Activated CD4-positive, alpha-beta memory T cell treated with anti-CD3 and anti-CD28 coated beads for 36 hours (primary cell): ENCODE measurements around the gene ATP2B2. TPM values are rescaled to one million over a fixed set of nuclear protein-coding genes. Genes with fewer than 3 reads are reported as not detected.

Experiments
- CTCF ChIA-PET: fragments of 350-600 bp; sonication (Branson Sonifier 250); formaldehyde crosslinking; loops from one replicate; lab custom pipeline; 2021; ENCODE audit warnings: antibody characterized with exemption, inconsistent platforms; lab: Charles Lee
- POLR2A ChIA-PET: fragments of 350-600 bp; sonication (Branson Sonifier 250); formaldehyde crosslinking; loops from one replicate; lab custom pipeline; 2021; ENCODE audit warnings: antibody characterized with exemption; lab: Charles Lee
- DNase-seq: peaks from one replicate; pipeline ENCODE4 v3.0.0-alpha.2; 2020
- H3K27ac Mint-ChIP-seq: one replicate; pipeline ENCODE4 v1.8.0; 2021; ENCODE audit warnings: mixed read lengths
- H3K27me3 Mint-ChIP-seq: one replicate; pipeline ENCODE4 v1.8.0; 2021; ENCODE audit warnings: mixed read lengths
- H3K36me3 Mint-ChIP-seq: one replicate; pipeline ENCODE4 v1.8.0; 2021; ENCODE audit warnings: mixed read lengths
- H3K4me1 Mint-ChIP-seq: one replicate; pipeline ENCODE4 v1.8.0; 2021; ENCODE audit warnings: low read depth, mixed read lengths
- H3K4me3 Mint-ChIP-seq: one replicate; pipeline ENCODE4 v1.8.0; 2021; ENCODE audit warnings: mild to moderate bottlenecking, mixed read lengths
- H3K9me3 Mint-ChIP-seq: one replicate; pipeline ENCODE4 v1.8.0; 2021; ENCODE audit warnings: mixed read lengths
- intact Hi-C: fragments of 100-400 bp; cut with micrococcal nuclease; formaldehyde crosslinking; loops from one replicate; pipeline ENCODE4 v1.15.1; 2023
- total RNA-seq, 2 experiments: library from RNA; stranded (reverse); gene quantifications; one replicate each; pipeline ENCODE4 v1.2.3, GENCODE V29; 2021

ATP2B2 gene
- total RNA-seq, 2 experiments from 2014 or later, result 0.05 TPM; not detected in 1

DNA sequence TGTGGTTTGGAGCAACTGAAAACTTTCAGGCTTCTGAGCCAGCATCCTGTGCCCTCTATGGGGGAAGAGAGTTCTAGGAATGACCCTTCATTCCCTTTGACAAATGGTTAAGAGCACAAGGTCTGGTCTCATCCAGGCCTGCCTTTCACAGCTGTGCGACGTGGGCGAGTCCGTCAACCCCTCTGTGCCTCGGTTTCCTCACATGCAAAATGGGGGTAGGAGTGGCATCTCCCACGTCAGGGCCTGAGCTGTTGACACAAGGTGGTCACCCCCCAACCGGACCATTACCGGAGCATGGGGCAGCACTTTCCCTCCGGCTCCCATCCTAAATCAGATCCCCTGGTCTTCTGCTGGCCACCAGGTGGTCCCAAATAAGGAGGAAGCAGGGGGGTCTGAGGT lies 70.4 kb downstream of the ATP2B2 start:
- POLR2A ChIA-PET, result no interaction called here
- no peaks in the 10 kb centered on the region for H3K36me3 Mint-ChIP-seq
- H3K27me3 Mint-ChIP-seq, result no peaks in the 10 kb centered on the region
- H3K27ac Mint-ChIP-seq, result no peak overlapping the region
- peaks cover 30% of the 10 kb centered on the region for H3K4me1 Mint-ChIP-seq
- intact Hi-C loops, result loop anchor here (10.0 kb wide), 1 partner anchor 120 kb away; no protein-coding TSS in a partner anchor
- CTCF ChIA-PET, result no interaction called here
- H3K4me3 Mint-ChIP-seq, result no peak overlapping the region
- no peak for DNase-seq
- no peaks in the 10 kb centered on the region for H3K9me3 Mint-ChIP-seq

DNA sequence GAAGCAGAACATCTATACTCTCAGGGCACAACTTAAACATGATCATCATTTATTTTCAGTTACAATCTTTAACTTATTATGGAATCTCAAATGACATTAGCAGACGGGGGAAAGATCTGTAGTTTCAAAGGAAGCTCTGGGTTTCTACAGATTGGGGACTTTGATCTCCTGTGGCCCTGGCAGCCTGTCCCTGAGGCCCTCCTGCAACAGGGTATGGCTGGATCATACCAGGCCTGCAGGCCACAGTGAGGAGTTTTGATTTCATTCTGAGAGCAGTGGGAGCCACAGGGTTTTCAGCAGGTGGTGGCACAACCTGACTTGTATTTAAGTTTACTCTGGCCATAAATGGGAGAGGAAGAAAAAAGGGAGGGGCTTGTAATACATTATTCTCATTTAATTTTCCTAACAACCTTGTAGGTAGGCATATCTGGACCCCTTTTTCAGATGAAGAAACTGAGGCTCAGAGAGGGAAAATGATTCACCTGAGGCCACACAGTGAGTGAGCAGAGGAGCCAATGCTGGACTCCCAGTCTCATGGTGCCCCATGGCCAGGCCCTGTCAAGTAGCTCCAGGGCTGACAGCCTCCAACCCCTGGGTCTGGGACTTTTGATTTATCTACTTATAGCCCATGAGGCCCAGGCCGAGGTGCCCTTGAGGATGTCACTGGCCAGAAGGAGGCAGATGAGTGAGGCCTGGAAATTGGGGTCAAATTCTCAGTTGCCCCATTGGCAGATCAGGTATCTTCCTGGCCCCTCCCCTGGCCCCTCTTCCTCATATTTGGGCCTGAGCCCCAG lies 71.0 kb downstream of the ATP2B2 start:
- ChIA-PET POLR2A (no interaction called here), CTCF (no interaction called here)
- no peak for DNase-seq
- H3K9me3 Mint-ChIP-seq, result no peaks in the 10 kb centered on the region
- H3K4me1 Mint-ChIP-seq, result peaks cover 30% of the 10 kb centered on the region
- intact Hi-C loops, result loop anchor here (10.0 kb wide), 1 partner anchor 120 kb away; no protein-coding TSS in a partner anchor
- H3K27ac Mint-ChIP-seq, result no peak overlapping the region
- H3K36me3 Mint-ChIP-seq, result no peaks in the 10 kb centered on the region
- H3K4me3 Mint-ChIP-seq, result no peak overlapping the region
- H3K27me3 Mint-ChIP-seq, result no peaks in the 10 kb centered on the region

DNA sequence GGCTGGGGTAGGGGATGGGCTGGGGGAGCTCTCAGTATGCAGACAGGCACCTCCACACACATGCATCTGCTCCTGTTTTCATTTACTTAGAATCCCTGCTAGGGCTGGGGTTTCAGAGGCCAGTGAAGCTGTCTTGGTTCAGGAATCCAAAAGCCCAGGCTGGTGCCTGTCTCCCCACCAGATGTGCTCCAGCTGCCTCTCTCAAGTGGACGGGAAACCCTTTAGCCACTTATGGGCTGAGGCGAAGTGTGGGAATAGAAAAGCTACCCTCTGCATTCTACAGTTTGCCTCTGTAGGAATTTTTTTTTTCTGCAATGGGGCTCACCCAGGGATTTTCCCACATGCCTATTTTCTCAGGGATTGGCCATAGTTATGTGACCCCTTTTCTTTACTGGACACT lies 72.5 kb downstream of the ATP2B2 start:
- intact Hi-C loops, result loop anchor here (10.0 kb wide), 1 partner anchor 122 kb away; no protein-coding TSS in a partner anchor
- DNase-seq, result no peak
- no peak overlapping the region for H3K27ac Mint-ChIP-seq
- CTCF ChIA-PET, result interaction anchor here (0.8 kb wide), 1 partner anchor 9 kb away, joined by 4 read pairs; no protein-coding TSS in a partner anchor
- H3K27me3 Mint-ChIP-seq, result no peaks in the 10 kb centered on the region
- peaks cover 26% of the 10 kb centered on the region for H3K4me1 Mint-ChIP-seq
- POLR2A ChIA-PET, result no interaction called here
- no peaks in the 10 kb centered on the region for H3K9me3 Mint-ChIP-seq
- no peak overlapping the region for H3K4me3 Mint-ChIP-seq
- H3K36me3 Mint-ChIP-seq, result no peaks in the 10 kb centered on the region

DNA sequence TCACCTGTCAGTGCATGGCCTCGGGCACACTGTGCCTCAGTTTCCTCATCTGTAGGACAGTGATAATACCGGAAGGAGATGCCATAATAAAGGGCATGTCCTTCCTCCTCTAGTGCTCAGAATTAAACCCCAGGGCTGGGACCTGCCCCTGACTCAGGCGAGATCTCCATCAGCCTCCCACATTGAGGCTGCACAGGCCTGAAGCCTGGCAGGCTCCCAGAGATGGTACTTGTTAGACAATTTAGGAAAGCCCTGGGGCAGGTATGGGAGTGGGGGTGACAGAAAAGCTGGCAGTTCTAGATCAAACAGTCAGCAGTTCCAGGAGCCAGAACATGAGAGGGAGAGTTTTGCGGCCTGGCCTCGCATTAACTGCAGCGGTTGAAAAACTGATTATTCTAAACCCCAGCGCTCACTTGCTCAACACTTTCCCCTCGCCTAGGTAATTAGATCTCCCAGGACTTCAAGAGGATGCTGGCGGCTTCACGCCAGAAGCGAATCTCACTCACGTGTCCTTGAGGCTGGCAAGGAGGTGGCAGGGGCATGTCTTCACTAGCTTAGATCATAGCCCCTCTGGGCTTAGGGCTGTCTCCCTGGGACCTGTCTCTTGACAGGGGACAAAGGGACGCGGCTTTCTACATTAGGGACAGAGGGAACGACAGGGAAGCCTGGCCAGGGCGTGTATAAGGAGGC lies 73.1 kb downstream of the ATP2B2 start:
- DNase-seq, result no peak
- H3K9me3 Mint-ChIP-seq, result no peaks in the 10 kb centered on the region
- intact Hi-C loops, result loop anchor here (10.0 kb wide), 1 partner anchor 122 kb away; no protein-coding TSS in a partner anchor
- ChIA-PET CTCF (interaction anchor here (0.7 kb wide), 1 partner anchor 7 kb away, joined by 4 read pairs; no protein-coding TSS in a partner anchor), POLR2A (interaction anchor here (0.6 kb wide), 1 partner anchor 681 kb away, joined by 3 read pairs; no protein-coding TSS in a partner anchor)
- H3K27ac Mint-ChIP-seq, result no peak overlapping the region
- no peaks in the 10 kb centered on the region for H3K27me3 Mint-ChIP-seq
- H3K4me1 Mint-ChIP-seq, result peaks cover 20% of the 10 kb centered on the region
- no peak overlapping the region for H3K4me3 Mint-ChIP-seq
- H3K36me3 Mint-ChIP-seq, result no peaks in the 10 kb centered on the region

DNA sequence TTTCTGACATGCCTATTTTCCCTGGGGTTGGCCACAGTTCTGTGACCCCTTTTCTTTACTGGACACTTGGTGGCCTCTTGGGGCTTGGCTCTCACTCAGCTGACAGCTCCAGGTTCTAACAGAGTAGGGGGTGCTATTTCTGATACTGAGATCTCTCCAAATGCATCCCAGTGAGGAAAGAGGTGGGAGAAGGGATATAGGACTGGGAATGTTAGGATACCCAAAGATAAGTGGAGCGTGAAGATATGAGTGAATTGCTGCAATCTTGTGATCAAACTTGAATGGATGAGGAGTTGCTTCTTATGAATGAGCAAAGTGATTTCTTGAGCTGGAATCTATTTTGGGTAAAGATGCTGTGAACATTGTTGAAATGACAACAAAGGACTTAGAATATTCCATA lies 74.6 kb downstream of the ATP2B2 start:
- Mint-ChIP-seq H3K4me1 (peaks cover 8% of the 10 kb centered on the region), H3K27ac (no peak overlapping the region), H3K27me3 (no peaks in the 10 kb centered on the region), H3K36me3 (no peaks in the 10 kb centered on the region), H3K9me3 (no peaks in the 10 kb centered on the region), H3K4me3 (no peak overlapping the region)
- no peak for DNase-seq
- intact Hi-C loops, result loop anchor here (10.0 kb wide), 1 partner anchor 124 kb away; no protein-coding TSS in a partner anchor
- POLR2A ChIA-PET, result no interaction called here
- CTCF ChIA-PET, result no interaction called here

DNA sequence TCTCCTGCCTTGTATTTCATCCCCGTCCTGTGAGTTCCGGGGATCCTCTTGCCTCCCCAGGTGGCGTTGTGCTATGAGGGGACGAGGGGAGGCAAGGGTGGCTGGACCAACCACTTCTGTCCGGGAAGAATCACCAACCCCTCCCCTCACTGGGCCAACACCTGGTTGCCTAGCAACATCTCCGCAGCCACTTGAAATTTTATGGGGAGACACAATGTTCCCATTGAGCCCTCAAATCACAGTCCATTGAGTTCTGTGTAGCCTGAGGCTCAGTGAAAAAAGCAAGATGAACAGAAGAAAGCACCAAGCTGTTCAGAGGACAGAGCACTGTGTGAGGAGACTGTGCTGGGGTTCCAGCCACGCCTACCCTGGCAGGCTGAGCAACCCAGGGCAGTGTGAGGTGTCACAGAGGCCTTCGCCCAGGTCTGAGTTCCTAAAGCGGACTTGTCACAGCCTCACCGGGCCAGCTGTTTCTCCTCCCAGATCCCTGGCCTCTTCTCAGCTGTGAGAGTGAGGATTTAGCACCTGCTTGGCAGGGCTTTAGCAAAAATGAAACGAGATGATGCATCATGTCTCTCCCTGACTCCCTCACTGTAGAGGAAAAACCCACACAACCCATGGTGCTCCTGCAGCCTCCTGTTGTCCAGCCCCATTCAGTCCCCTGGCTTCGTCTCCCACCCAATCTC lies 76.8 kb downstream of the ATP2B2 start:
- CTCF ChIA-PET, result no interaction called here
- H3K27me3 Mint-ChIP-seq, result peaks cover 2% of the 10 kb centered on the region
- H3K36me3 Mint-ChIP-seq, result no peaks in the 10 kb centered on the region
- peaks cover 3% of the 10 kb centered on the region for H3K4me1 Mint-ChIP-seq
- peak overlapping the region; percentile 7 for H3K27ac Mint-ChIP-seq
- POLR2A ChIA-PET, result no interaction called here
- intact Hi-C loops, result no loop called here
- no peaks in the 10 kb centered on the region for H3K9me3 Mint-ChIP-seq
- no peak for DNase-seq
- H3K4me3 Mint-ChIP-seq, result no peak overlapping the region

DNA sequence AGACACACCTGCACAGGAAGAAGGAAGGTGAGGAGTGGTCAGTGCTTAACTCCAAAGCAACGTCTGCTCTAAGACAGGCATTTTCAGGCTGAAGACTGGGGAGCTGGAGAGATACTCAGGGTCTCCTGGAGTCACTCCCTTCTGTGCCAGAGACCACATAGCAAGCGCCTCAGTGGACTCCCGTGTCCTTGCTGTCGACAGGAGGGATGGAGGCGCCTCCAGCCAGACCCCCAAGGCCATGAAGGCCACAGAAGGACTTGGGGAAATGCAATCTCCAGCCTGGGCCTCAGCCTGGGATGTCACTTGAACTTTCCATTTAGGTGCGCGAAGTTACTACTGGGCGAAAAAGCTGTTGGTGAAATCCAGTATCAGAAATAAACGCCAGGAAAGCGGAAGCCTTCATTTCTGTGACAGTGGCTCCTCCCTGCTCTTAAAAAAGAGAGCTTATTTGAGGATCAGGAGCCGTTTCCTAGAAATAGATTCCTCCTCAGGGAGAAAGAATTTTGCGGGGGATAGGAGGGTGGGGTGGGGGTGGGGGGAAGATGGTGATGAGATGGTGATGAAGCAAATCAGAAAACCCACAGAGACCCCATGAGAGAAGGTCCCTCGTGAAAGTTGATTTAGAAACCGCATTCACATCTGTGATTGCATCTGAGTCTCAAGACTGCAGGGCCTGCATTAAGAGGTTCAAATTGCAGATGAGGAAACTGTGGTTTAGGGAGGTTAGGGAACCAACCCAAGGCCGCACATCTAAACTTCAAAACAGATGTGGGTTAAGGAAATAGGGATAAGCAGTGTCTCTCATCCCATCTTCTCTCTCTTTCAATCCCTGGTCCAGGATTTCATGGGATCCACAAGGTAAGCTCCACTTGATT lies 78.8 kb downstream of the ATP2B2 start:
- Mint-ChIP-seq H3K27me3 (peaks cover 2% of the 10 kb centered on the region), H3K27ac (no peak overlapping the region), H3K9me3 (no peaks in the 10 kb centered on the region), H3K4me3 (no peak overlapping the region), H3K4me1 (peaks cover 3% of the 10 kb centered on the region), H3K36me3 (no peaks in the 10 kb centered on the region)
- POLR2A ChIA-PET, result no interaction called here
- no peak for DNase-seq
- CTCF ChIA-PET, result no interaction called here
- intact Hi-C loops, result no loop called here

DNA sequence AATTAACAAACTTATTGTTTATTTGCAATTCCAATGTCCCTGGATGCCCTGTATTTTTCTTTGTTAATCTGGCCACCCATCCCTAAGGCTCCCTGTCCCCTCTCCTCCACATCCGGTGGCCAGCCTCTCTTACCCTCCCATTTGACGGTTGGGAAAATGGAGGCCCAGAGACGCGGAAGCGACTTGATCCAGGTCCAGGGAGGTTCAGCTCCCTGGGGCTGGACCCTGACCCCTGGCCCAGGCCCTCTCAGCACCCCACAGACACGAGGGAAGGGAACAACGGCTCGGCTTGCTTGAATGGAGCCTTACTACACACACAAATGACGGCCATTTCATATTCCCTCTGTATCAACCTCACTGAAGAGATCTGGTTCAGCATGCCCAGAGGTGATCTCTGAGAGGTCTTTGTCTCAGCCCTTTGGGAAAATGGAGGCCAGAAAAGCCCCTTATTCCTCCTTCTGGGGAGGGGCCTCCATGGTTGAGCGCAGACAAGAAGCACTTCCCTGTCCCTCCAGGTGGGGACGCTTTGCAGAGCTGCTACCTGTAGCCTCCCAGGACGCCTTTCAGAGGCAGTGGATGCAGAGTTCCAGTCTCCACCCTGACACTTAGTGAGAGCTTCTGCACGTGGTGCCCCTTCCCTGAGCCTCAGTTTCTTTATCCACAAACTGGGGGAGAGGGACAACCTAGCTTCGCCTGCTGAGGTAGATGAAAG lies 82.1 kb downstream of the ATP2B2 start:
- no peaks in the 10 kb centered on the region for H3K36me3 Mint-ChIP-seq
- intact Hi-C loops, result no loop called here
- H3K27me3 Mint-ChIP-seq, result peaks cover 2% of the 10 kb centered on the region
- POLR2A ChIA-PET, result no interaction called here
- no peak overlapping the region for H3K4me3 Mint-ChIP-seq
- no peak overlapping the region for H3K27ac Mint-ChIP-seq
- H3K4me1 Mint-ChIP-seq, result peaks cover 8% of the 10 kb centered on the region
- DNase-seq, result no peak
- CTCF ChIA-PET, result interaction anchor here (1.2 kb wide), 1 partner anchor 315 kb away, joined by 3 read pairs; no protein-coding TSS in a partner anchor
- no peaks in the 10 kb centered on the region for H3K9me3 Mint-ChIP-seq

DNA sequence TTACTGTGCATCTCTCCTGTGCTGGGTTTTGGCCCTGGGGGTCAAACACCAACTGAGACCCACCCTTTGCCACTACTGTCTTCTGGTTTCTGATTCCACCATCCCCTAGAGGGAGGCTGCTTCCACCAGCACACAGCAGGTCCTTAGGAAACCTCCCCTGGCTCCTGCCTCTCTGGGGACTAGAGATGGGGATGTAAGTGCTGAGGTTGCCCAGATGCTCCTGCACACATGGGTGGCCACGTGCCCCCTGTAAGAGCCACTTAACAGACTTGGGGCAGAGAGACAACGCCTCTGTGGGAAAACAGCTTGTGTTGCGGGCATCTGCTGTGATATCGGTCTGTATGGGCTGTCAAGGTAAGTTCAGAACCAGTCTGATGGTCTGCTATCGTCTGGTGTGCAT lies 83.4 kb downstream of the ATP2B2 start:
- intact Hi-C loops, result no loop called here
- Mint-ChIP-seq H3K27ac (no peak overlapping the region), H3K9me3 (no peaks in the 10 kb centered on the region), H3K4me3 (no peak overlapping the region), H3K36me3 (no peaks in the 10 kb centered on the region), H3K27me3 (peaks cover 2% of the 10 kb centered on the region), H3K4me1 (peaks cover 8% of the 10 kb centered on the region)
- ChIA-PET POLR2A (no interaction called here), CTCF (no interaction called here)
- DNase-seq, result no peak

DNA sequence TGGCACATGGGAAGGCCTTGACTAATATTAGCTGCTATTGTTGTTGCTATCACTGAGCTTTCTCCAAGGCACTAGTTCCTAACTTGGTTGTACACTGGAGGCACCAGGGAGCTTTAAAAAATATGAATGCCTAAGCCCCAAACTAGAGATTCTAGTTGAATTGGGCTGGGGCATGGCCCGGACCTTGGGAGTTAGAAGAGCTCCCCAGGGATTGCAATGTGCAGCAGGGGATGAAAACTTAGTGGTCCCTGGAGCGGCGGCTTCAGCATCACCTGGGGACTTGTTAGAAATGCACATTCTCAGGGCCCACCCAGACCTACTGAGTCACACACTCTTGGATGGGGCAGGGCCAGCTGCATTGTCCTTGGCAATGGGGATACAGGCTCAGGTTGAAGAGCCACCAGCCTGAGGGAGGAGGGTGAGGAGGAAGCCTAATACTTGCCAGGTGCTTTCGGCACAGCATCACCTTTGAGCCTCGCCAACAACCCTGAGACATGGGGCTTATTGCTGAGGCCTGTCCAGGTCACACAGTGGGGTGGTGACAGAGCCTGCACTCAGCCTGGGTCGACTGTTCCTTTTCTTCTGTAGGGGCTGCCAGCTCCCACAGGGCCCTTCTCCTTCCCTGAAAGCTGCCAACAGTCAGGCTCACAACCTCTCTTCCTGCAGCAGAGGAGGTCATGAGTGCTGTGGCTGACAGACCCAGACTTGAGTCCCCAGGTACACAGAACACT lies 84.5 kb downstream of the ATP2B2 start:
- no peaks in the 10 kb centered on the region for H3K36me3 Mint-ChIP-seq
- intact Hi-C loops, result no loop called here
- H3K9me3 Mint-ChIP-seq, result no peaks in the 10 kb centered on the region
- peaks cover 8% of the 10 kb centered on the region for H3K4me1 Mint-ChIP-seq
- no peak overlapping the region for H3K4me3 Mint-ChIP-seq
- no peak for DNase-seq
- ChIA-PET POLR2A (no interaction called here), CTCF (interaction anchor here (1.5 kb wide), 1 partner anchor 318 kb away, joined by 6 read pairs; no protein-coding TSS in a partner anchor)
- H3K27me3 Mint-ChIP-seq, result peaks cover 2% of the 10 kb centered on the region
- H3K27ac Mint-ChIP-seq, result no peak overlapping the region
